AG04450 (cell line): ENCODE measurements around the gene IL12RB1. TPM values are rescaled to one million over a fixed set of nuclear protein-coding genes. Genes with fewer than 3 reads are reported as not detected.
A peak's percentile ranks its signal among the peaks of the same experiment; 100 is the strongest.
"Not testable (repeated sequence)": the region's sequence is repeated elsewhere in the genome, so short reads cannot be mapped to it uniquely, and the experiment has no call there.

Experiments used
- CTCF ChIA-PET: fragments of 300-600, 350-600 bp; formaldehyde crosslinking; extraction: SDS; loops from one replicate; lab custom pipeline; 2022; ENCODE audit warnings: antibody characterized with exemption, inconsistent platforms; lab: Charles Lee
- POLR2A ChIA-PET: fragments of 350-600 bp; formaldehyde crosslinking; extraction: SDS; loops from one replicate; lab custom pipeline; 2021; ENCODE audit warnings: antibody characterized with exemption, inconsistent platforms; lab: Yijun Ruan, JAX
- DNase-seq: peaks from one replicate; pipeline ENCODE4 v3.0.0-alpha.2; 2011; ENCODE audit warnings: low read depth, low spot score
- H3K27ac ChIP-seq: one replicate; pipeline ENCODE4 v1.5.1; 2012; ENCODE audit warnings: low read depth, low read length, control low read depth
- H3K27me3 ChIP-seq: one replicate; pipeline ENCODE4 v1.6.0; 2012; ENCODE audit warnings: low read length; ENCODE audit not compliant: control insufficient read depth, insufficient read depth
- H3K4me3 ChIP-seq: 2 replicates; pipeline ENCODE4 v1.5.1; 2011; ENCODE audit warnings: mild to moderate bottlenecking, low read depth, low read length, control low read depth
- H3K9me3 ChIP-seq: 2 replicates; pipeline ENCODE4 v1.5.1; 2012; ENCODE audit warnings: low read length; ENCODE audit not compliant: control insufficient read depth, insufficient read depth
- CTCF ChIP-seq: IDR thresholded peaks from 2 replicates; pipeline ENCODE4 v1.5.1; 2011; ENCODE audit warnings: low read depth, low read length, control low read depth, inconsistent platforms
- polyA plus RNA-seq: library from polyadenylated mRNA; depleted of rRNA; stranded (reverse); fragments of >200 nt; gene quantifications from 2 replicates; pipeline ENCODE4 v1.2.3, GENCODE V29; 2011

The IL12RB1 gene
- polyA plus RNA-seq, 1 experiment, result 0.05 TPM

- no peak for DNase-seq
- Histone ChIP-seq H3K27me3 (peaks cover 3% of the 10 kb centered on the region), H3K9me3 (no peaks in the 10 kb centered on the region; the same call in 1 of the 2 replicates), H3K27ac (no peak overlapping the region), H3K4me3 (peak overlapping the region; percentile 77)
- CTCF ChIA-PET, result interaction anchor here (0.6 kb wide), 1 partner anchor 218 kb away, joined by 5 read pairs; no protein-coding TSS in a partner anchor
- TF ChIP-seq CTCF, result no peak
- POLR2A ChIA-PET, result interaction anchor here (0.6 kb wide), 1 partner anchor 17 kb away, joined by 10 read pairs; no protein-coding TSS in a partner anchor
Observed at GRCh38 chr19:18109341-18109732, 22.6 kb upstream of the IL12RB1 start.

GRCh38 chr19:18108897-18109296 lies 22.2 kb upstream of the IL12RB1 start:
- POLR2A ChIA-PET, result interaction anchor here (0.7 kb wide), 1 partner anchor 12 kb away, joined by 4 read pairs; no protein-coding TSS in a partner anchor
- H3K27me3 ChIP-seq, result peaks cover 3% of the 10 kb centered on the region
- no peak for DNase-seq
- CTCF ChIA-PET, result no interaction called here
- no peak overlapping the region for H3K27ac ChIP-seq
- H3K9me3 ChIP-seq, result no peaks in the 10 kb centered on the region; the same call in 1 of the 2 replicates
- no peak overlapping the region for H3K4me3 ChIP-seq
- no peak for TF ChIP-seq CTCF

- peaks cover 3% of the 10 kb centered on the region for H3K27me3 ChIP-seq
- no peak for TF ChIP-seq CTCF
- ChIA-PET POLR2A (no interaction called here), CTCF (no interaction called here)
- H3K9me3 ChIP-seq, result no peaks in the 10 kb centered on the region; the same call in 1 of the 2 replicates
- DNase-seq, result no peak
- no peak overlapping the region for H3K4me3 ChIP-seq
- H3K27ac ChIP-seq, result no peak overlapping the region
Observed at GRCh38 chr19:18107235-18107634, 20.5 kb upstream of the IL12RB1 start.

- POLR2A ChIA-PET, result interaction anchor here (0.7 kb wide), 1 partner anchor 221 kb away, joined by 3 read pairs; no protein-coding TSS in a partner anchor
- not testable (repeated sequence) for DNase-seq, H3K9me3 ChIP-seq, H3K27me3 ChIP-seq, H3K27ac ChIP-seq, H3K4me3 ChIP-seq
- CTCF ChIA-PET, result interaction anchor here (2.8 kb wide), 1 partner anchor 8 kb away, joined by 20 read pairs; no protein-coding TSS in a partner anchor
Observed at GRCh38 chr19:18105259-18105658, 18.5 kb upstream of the IL12RB1 start.

GRCh38 chr19:18104793-18105131 lies 18.0 kb upstream of the IL12RB1 start:
- no peak for TF ChIP-seq CTCF
- peaks cover 6% of the 10 kb centered on the region for H3K27me3 ChIP-seq
- H3K27ac ChIP-seq, result no peak overlapping the region
- ChIA-PET POLR2A (no interaction called here), CTCF (interaction anchor here (2.8 kb wide), 1 partner anchor 8 kb away, joined by 20 read pairs; no protein-coding TSS in a partner anchor)
- H3K9me3 ChIP-seq, result no peaks in the 10 kb centered on the region; the same call in 1 of the 2 replicates
- no peak for DNase-seq
- peak overlapping the region; percentile 55 for H3K4me3 ChIP-seq
